Retinal pigment epithelial cell (primary cell): ENCODE results near the gene KLHL33.

Experiments used
- DNase-seq: peaks from one replicate; pipeline ENCODE4 v3.0.0-alpha.2; 2010; ENCODE audit warnings: low read depth
- H3K4me3 ChIP-seq: 2 replicates; pipeline ENCODE4 v1.5.1; 2011; ENCODE audit warnings: mild to moderate bottlenecking, low read length, control low read depth, moderate library complexity
- TF ChIP-seq, protein P1 (sequence below): conservative IDR thresholded peaks from 2 replicates; pipeline ENCODE4 v1.5.1; 2011; ENCODE audit warnings: low read depth, low read length, control low read depth, inconsistent platforms

Gene KLHL33

DNA sequence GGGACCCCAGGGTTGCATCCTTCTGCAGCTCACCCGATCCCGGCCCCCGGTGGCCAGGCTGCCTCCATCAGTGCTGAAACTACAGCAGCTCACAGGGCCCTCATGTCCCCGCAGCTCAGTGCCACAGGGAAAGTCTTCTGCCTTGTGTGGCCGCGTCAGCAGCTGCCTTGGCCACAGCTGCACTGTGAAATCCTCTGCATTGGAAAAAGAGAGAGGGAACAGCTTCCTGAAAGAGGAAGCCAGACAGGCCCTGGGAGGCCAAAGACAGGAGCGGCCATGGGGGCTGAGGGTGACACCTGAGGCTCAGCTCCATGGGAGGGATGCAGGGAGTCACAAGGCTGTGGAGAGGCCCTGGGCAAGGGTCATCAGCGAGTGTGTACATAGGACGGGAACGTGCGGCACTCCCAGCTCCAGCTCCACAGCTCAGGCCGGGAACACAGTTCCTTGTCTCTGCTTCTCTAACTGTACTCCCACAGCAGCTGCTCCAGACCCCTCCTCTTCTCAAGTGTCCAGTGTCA, 59.8 kb downstream of the KLHL33 start:
- H3K4me3 ChIP-seq, result no peak overlapping the region
- no peak for DNase-seq
- TF ChIP-seq, protein P1, sequence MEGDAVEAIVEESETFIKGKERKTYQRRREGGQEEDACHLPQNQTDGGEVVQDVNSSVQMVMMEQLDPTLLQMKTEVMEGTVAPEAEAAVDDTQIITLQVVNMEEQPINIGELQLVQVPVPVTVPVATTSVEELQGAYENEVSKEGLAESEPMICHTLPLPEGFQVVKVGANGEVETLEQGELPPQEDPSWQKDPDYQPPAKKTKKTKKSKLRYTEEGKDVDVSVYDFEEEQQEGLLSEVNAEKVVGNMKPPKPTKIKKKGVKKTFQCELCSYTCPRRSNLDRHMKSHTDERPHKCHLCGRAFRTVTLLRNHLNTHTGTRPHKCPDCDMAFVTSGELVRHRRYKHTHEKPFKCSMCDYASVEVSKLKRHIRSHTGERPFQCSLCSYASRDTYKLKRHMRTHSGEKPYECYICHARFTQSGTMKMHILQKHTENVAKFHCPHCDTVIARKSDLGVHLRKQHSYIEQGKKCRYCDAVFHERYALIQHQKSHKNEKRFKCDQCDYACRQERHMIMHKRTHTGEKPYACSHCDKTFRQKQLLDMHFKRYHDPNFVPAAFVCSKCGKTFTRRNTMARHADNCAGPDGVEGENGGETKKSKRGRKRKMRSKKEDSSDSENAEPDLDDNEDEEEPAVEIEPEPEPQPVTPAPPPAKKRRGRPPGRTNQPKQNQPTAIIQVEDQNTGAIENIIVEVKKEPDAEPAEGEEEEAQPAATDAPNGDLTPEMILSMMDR, result no peak
